ENCODE measurements around the gene KRT80. TPM values are rescaled to one million over a fixed set of nuclear protein-coding genes. Genes with fewer than 3 reads are reported as not detected.

The KRT80 gene
- total RNA-seq, 1 donor from 2014 or later = not detected

GRCh38 chr12:52127683-52128450 lies 63.9 kb downstream of the KRT80 start:
- no peak overlapping the region for H3K27ac Mint-ChIP-seq (ENCODE audit: unreplicated experiment)
- no peak for TF ChIP-seq CTCF (conservative IDR thresholded peaks at IDR 0.05)
- H3K9me3 Mint-ChIP-seq = no peaks in the 10 kb centered on the region
- no peaks in the 10 kb centered on the region for H3K36me3 Mint-ChIP-seq (ENCODE audit: low read depth)
- DNase-seq (ENCODE audit: low read depth, low spot score) = no peak
- H3K27me3 Mint-ChIP-seq (ENCODE audit: low read depth) = peaks cover 3% of the 10 kb centered on the region
- no peak overlapping the region for H3K4me3 Mint-ChIP-seq
- peaks cover 19% of the 10 kb centered on the region for H3K4me1 Mint-ChIP-seq

GRCh38 chr12:52126605-52127578 lies 64.9 kb downstream of the KRT80 start:
- Mint-ChIP-seq H3K36me3 (ENCODE audit: low read depth) (no peaks in the 10 kb centered on the region), H3K27me3 (ENCODE audit: low read depth) (no peaks in the 10 kb centered on the region), H3K27ac (ENCODE audit: unreplicated experiment) (no peak overlapping the region), H3K9me3 (no peaks in the 10 kb centered on the region), H3K4me1 (peaks cover 25% of the 10 kb centered on the region), H3K4me3 (no peak overlapping the region)
- no peak for DNase-seq (ENCODE audit: low read depth, low spot score)
- no peak for TF ChIP-seq CTCF (conservative IDR thresholded peaks at IDR 0.05)

DNA sequence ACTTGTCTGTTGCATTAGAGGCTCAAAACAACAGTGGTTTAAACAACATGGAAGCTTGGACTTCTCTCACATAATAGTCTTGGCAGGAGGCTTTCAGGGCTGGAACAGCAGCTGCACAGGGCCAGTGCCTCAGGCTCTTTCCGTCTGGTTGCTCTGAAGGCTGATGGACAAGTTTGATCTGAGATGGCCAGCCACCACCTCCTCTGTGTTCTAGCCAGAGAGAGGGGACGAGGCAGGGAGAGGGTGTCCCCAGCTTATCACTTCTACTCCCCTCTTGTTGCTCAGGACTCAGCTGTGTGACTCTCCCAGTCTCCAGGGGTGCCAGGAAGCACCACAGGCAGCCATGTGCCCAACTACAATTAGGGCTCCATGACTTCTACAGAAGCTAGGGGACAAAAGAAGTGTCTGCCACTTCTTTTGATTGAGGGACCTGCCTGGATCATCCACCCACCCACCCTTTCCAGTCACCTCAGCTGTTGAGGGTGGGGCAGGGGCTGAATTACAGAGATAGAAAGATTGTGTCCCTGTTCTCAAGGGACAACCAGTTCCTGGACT lies 65.7 kb downstream of the KRT80 start:
- no peak overlapping the region for H3K4me3 Mint-ChIP-seq
- no peak for TF ChIP-seq CTCF (conservative IDR thresholded peaks at IDR 0.05)
- peaks cover 30% of the 10 kb centered on the region for H3K4me1 Mint-ChIP-seq
- H3K36me3 Mint-ChIP-seq (ENCODE audit: low read depth) = no peaks in the 10 kb centered on the region
- DNase-seq (ENCODE audit: low read depth, low spot score) = no peak
- peaks cover 2% of the 10 kb centered on the region for H3K27me3 Mint-ChIP-seq (ENCODE audit: low read depth)
- no peaks in the 10 kb centered on the region for H3K9me3 Mint-ChIP-seq
- no peak overlapping the region for H3K27ac Mint-ChIP-seq (ENCODE audit: unreplicated experiment)

GRCh38 chr12:52125476-52125900 lies 66.3 kb downstream of the KRT80 start:
- H3K4me3 Mint-ChIP-seq = no peak overlapping the region
- DNase-seq (ENCODE audit: low read depth, low spot score) = no peak
- H3K36me3 Mint-ChIP-seq (ENCODE audit: low read depth) = no peaks in the 10 kb centered on the region
- TF ChIP-seq CTCF (conservative IDR thresholded peaks at IDR 0.05) = no peak
- peaks cover 2% of the 10 kb centered on the region for H3K27me3 Mint-ChIP-seq (ENCODE audit: low read depth)
- peaks cover 36% of the 10 kb centered on the region for H3K4me1 Mint-ChIP-seq
- no peaks in the 10 kb centered on the region for H3K9me3 Mint-ChIP-seq
- H3K27ac Mint-ChIP-seq (ENCODE audit: unreplicated experiment) = peak overlapping the region; percentile 57

GRCh38 chr12:52123487-52124186 lies 68.2 kb downstream of the KRT80 start:
- Mint-ChIP-seq H3K27ac (ENCODE audit: unreplicated experiment) (peak overlapping the region; percentile 87), H3K4me3 (no peak overlapping the region), H3K36me3 (ENCODE audit: low read depth) (no peaks in the 10 kb centered on the region), H3K9me3 (no peaks in the 10 kb centered on the region), H3K4me1 (peaks cover 41% of the 10 kb centered on the region), H3K27me3 (ENCODE audit: low read depth) (peaks cover 2% of the 10 kb centered on the region)
- TF ChIP-seq CTCF (conservative IDR thresholded peaks at IDR 0.05) = no peak
- no peak for DNase-seq (ENCODE audit: low read depth, low spot score)

Data from neural crest cell (in vitro differentiated cells).